GM23338 (cell line): ENCODE data around the gene KDSR. TPM values are rescaled to one million over a fixed set of nuclear protein-coding genes. Genes with fewer than 3 reads are reported as not detected.

ENCODE experiments used
- ATAC-seq: fragments of 200-7000 bp; cut with Tn5 transposase; 3 replicates; pipeline ENCODE4 v1.9.1; 2020
- DNase-seq: peaks from one replicate; pipeline ENCODE4 v3.0.0-alpha.2; 2015; ENCODE audit warnings: low spot score
- H2AFZ ChIP-seq: fragments of 200-600 bp; sonication (generic); 2 replicates; pipeline ENCODE4 v1.8.0; 2016; ENCODE audit warnings: antibody characterized with exemption, mild to moderate bottlenecking, moderate library complexity
- H3F3A ChIP-seq: fragments of 200-600 bp; sonication (generic); replicated peaks from 2 replicates; pipeline ENCODE4 v1.8.0; 2017; ENCODE audit warnings: antibody characterized with exemption, mixed run types, low read depth
- H3K27ac ChIP-seq: fragments of 200-600 bp; sonication (generic); 2 replicates; pipeline ENCODE4 v1.6.1; 2016; ENCODE audit warnings: low read depth
- H3K27me3 ChIP-seq: fragments of 200-600 bp; sonication (generic); 2 replicates; pipeline ENCODE4 v1.8.0; 2016; ENCODE audit warnings: mild to moderate bottlenecking, mixed run types, moderate library complexity; ENCODE audit not compliant: insufficient read depth
- H3K36me3 ChIP-seq: fragments of 200-600 bp; sonication (generic); 2 replicates; pipeline ENCODE4 v1.8.0; 2016; ENCODE audit warnings: mild to moderate bottlenecking; ENCODE audit not compliant: insufficient read depth
- H3K4me1 ChIP-seq: fragments of 200-600 bp; sonication (generic); 2 replicates; pipeline ENCODE4 v1.8.0; 2016; ENCODE audit warnings: mild to moderate bottlenecking, moderate library complexity; ENCODE audit not compliant: insufficient read depth
- H3K4me2 ChIP-seq: fragments of 200-600 bp; sonication (generic); 2 replicates; pipeline ENCODE4 v1.7.1; 2017; ENCODE audit warnings: mixed run types
- H3K4me3 ChIP-seq: fragments of 200-600 bp; sonication (generic); 2 replicates; pipeline ENCODE4 v1.6.1; 2016; ENCODE audit warnings: mixed run types
- H3K79me2 ChIP-seq: fragments of 200-600 bp; sonication (generic); replicated peaks from 2 replicates; pipeline ENCODE4 v1.8.0; 2017; ENCODE audit warnings: mild to moderate bottlenecking; ENCODE audit not compliant: insufficient read depth
- H3K9me2 ChIP-seq: fragments of 200-600 bp; sonication (generic); 2 replicates; pipeline ENCODE4 v1.8.0; 2017; ENCODE audit not compliant: insufficient read depth
- H4K20me1 ChIP-seq: fragments of 200-600 bp; sonication (generic); replicated peaks from 2 replicates; pipeline ENCODE4 v1.8.0; 2017; ENCODE audit warnings: mild to moderate bottlenecking; ENCODE audit not compliant: insufficient read depth
- H3K27ac Mint-ChIP-seq: 2 replicates; pipeline ENCODE4 v1.8.0; 2020; ENCODE audit warnings: inconsistent platforms, mild to moderate bottlenecking, moderate library complexity, mixed read lengths
- H3K27me3 Mint-ChIP-seq: 3 replicates; pipeline ENCODE4 v1.8.0; 2022; ENCODE audit warnings: low read depth, mild to moderate bottlenecking, moderate library complexity, mixed read lengths, inconsistent platforms; ENCODE audit not compliant: insufficient read depth, poor library complexity
- H3K36me3 Mint-ChIP-seq: 3 replicates; pipeline ENCODE4 v1.8.0; 2021; ENCODE audit warnings: low read depth, mild to moderate bottlenecking, inconsistent platforms, moderate library complexity, mixed read lengths
- H3K4me1 Mint-ChIP-seq: 3 replicates; pipeline ENCODE4 v1.8.0; 2020; ENCODE audit warnings: mild to moderate bottlenecking, inconsistent platforms, mixed read lengths
- H3K4me3 Mint-ChIP-seq: 3 replicates; pipeline ENCODE4 v1.8.0; 2021; ENCODE audit warnings: moderate library complexity, mild to moderate bottlenecking, inconsistent platforms, mixed read lengths
- H3K9me3 Mint-ChIP-seq: 3 replicates; pipeline ENCODE4 v1.8.0; 2020; ENCODE audit warnings: moderate library complexity, mild to moderate bottlenecking, inconsistent platforms, mixed read lengths
- CREB1 ChIP-seq: fragments of 250-450 bp; sonication (Bioruptor Pico); IDR thresholded peaks from 2 replicates; pipeline ENCODE4 v1.5.0; 2020; ENCODE audit warnings: low read depth, mild to moderate bottlenecking, moderate library complexity
- EZH2phosphoT487 ChIP-seq: fragments of 200-600 bp; sonication (generic); IDR thresholded peaks from one replicate; pipeline ENCODE4 v1.8.1; 2018; ENCODE audit warnings: antibody characterized with exemption; ENCODE audit not compliant: unreplicated experiment
- JUNB ChIP-seq: IDR thresholded peaks from one replicate; pipeline ENCODE4 v1.6.1; 2016; ENCODE audit warnings: antibody characterized with exemption; ENCODE audit not compliant: unreplicated experiment
- NANOG ChIP-seq: IDR thresholded peaks from 2 replicates; pipeline ENCODE4 v1.6.1; 2016; ENCODE audit warnings: antibody characterized with exemption, borderline replicate concordance
- POLR2AphosphoS5 ChIP-seq: IDR thresholded peaks from 2 replicates; pipeline ENCODE4 v1.6.1; 2016; ENCODE audit warnings: antibody characterized with exemption, low read depth
- STAT1 ChIP-seq: IDR thresholded peaks from one replicate; pipeline ENCODE4 v1.6.1; 2016; ENCODE audit warnings: antibody characterized with exemption; ENCODE audit not compliant: unreplicated experiment
- ZNF114 ChIP-seq: fragments of 250-450 bp; sonication (Bioruptor Pico); IDR thresholded peaks from 2 replicates; pipeline ENCODE4 v1.5.0; 2020; ENCODE audit warnings: mild to moderate bottlenecking, moderate library complexity
- ZNF331 ChIP-seq: fragments of 250-450 bp; sonication (Bioruptor Pico); IDR thresholded peaks from 2 replicates; pipeline ENCODE4 v1.5.0; 2020; ENCODE audit warnings: low read depth, mild to moderate bottlenecking, moderate library complexity
- polyA plus RNA-seq: library from polyadenylated mRNA; unstranded; fragments of >200 nt; fragmentation: Nextera tagmentation; extraction: Ambion mirVana; gene quantifications from 2 replicates; pipeline ENCODE4 v1.2.1, GENCODE V29; 2016
- total RNA-seq: library from RNA; depleted of rRNA; stranded (reverse); fragments of >200 nt; shearing (Covaris generic); gene quantifications from 2 replicates; pipeline ENCODE4 v1.2.3, GENCODE V29; 2014
- TF ChIP-seq, protein P1 (sequence below): fragments of 250-450 bp; sonication (Bioruptor Pico); IDR thresholded peaks from 2 replicates; pipeline ENCODE4 v1.5.0; 2020; ENCODE audit warnings: mild to moderate bottlenecking, moderate library complexity
- TF ChIP-seq, protein P2 (sequence below), 2 experiments: fragments of 200-600 bp in 1 of 2; sonication (generic) in 1 of 2; conservative IDR thresholded peaks; 2 replicates each; pipeline versions ENCODE4 v1.5.1 to v1.6.1; 2016 to 2017; ENCODE audit warnings: antibody characterized with exemption in 2 of 2, low read depth in 2 of 2, mild to moderate bottlenecking in 2 of 2, moderate library complexity in 1 of 2
- TF ChIP-seq, protein P3 (sequence below): IDR thresholded peaks from one replicate; pipeline ENCODE4 v1.6.1; 2018; ENCODE audit warnings: antibody characterized with exemption; ENCODE audit not compliant: unreplicated experiment

Gene KDSR
- total and polyA plus RNA-seq, 2 experiments from 2014 or later: 23.7 to 36.3 TPM

DNA sequence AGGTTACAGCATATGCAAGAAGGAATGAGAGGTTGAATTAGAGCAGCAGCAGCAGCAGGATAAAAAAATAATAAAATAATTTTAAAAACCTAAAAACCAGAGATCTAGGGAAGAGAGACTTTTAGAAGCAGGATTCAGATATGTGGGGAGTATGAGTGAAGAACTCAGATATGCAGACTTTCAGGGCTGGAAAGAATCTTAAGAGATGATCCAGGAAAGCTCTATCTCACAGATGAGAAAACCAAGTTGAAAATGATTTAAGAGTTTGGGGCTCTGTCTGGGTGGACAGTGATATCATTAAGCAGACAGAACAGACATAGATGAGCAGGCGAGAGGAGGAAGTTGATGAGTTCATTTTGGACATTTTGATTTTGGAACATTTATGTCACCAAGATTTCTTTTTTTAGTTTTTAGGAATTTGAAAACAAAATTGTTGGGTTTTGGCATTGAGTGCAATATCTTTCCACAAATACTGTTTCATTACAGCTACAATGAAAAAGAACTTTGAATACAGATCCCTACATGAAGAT lies 79.2 kb downstream of the KDSR start:
- Mint-ChIP-seq H3K36me3 (no peaks in the 10 kb centered on the region), H3K27ac (no peak overlapping the region), H3K4me1 (peaks cover 23% of the 10 kb centered on the region), H3K4me3 (no peak overlapping the region), H3K9me3 (no peaks in the 10 kb centered on the region), H3K27me3 (no peaks in the 10 kb centered on the region)
- TF ChIP-seq CREB1 (no peak), ZNF114 (CRISPR knock-in tag) (no peak), EZH2phosphoT487 (no peak), STAT1 (no peak)
- no peak for DNase-seq
- Histone ChIP-seq H3K36me3 (no peaks in the 10 kb centered on the region), H3K79me2 (no peaks in the 10 kb centered on the region), H3K27ac (no peak overlapping the region), H3K27me3 (no peaks in the 10 kb centered on the region), H3F3A (no peaks in the 10 kb centered on the region), H2AFZ (no peak overlapping the region), H4K20me1 (no peaks in the 10 kb centered on the region), H3K4me1 (peaks cover 3% of the 10 kb centered on the region; the same call in 1 of the 2 replicates), H3K9me2 (peaks cover 10% of the 10 kb centered on the region), H3K4me3 (no peak overlapping the region), H3K4me2 (no peak overlapping the region)
- no peak for ATAC-seq

DNA sequence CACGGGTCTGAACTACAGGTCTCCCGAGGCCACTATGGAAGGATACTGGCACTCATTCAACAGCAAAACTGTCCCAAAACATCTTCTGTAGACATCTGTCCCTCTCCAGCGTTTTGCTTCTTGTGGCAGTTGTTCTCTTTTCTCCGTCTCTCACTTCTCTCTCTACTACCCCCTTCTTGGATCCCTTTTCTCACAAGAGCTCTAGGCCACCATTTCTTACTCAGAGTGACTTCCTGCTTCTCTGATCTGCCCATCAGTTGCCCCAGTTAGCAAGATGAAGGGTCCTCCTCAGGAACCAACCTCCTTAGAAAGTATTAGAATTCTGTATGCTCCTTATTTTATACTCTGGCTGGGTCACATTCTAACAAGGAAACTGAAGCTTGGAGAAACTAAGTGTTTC lies 80.1 kb downstream of the KDSR start:
- Histone ChIP-seq H3K9me2 (peaks cover 5% of the 10 kb centered on the region; the same call in 1 of the 2 replicates), H3K4me3 (no peak overlapping the region), H3K36me3 (no peaks in the 10 kb centered on the region), H3F3A (no peaks in the 10 kb centered on the region), H3K4me1 (peaks cover 3% of the 10 kb centered on the region; the same call in 1 of the 2 replicates), H3K79me2 (no peaks in the 10 kb centered on the region), H3K27me3 (no peaks in the 10 kb centered on the region), H4K20me1 (no peaks in the 10 kb centered on the region), H3K27ac (no peak overlapping the region), H3K4me2 (no peak overlapping the region), H2AFZ (no peak overlapping the region)
- H3K4me3 Mint-ChIP-seq: no peak overlapping the region
- no peaks in the 10 kb centered on the region for H3K9me3 Mint-ChIP-seq
- H3K4me1 Mint-ChIP-seq: peaks cover 23% of the 10 kb centered on the region
- H3K36me3 Mint-ChIP-seq: no peaks in the 10 kb centered on the region
- H3K27ac Mint-ChIP-seq: no peak overlapping the region
- DNase-seq: no peak
- H3K27me3 Mint-ChIP-seq: no peaks in the 10 kb centered on the region
- ATAC-seq: no peak
- TF ChIP-seq ZNF331 (CRISPR knock-in tag): no peak
- TF ChIP-seq, protein P1, sequence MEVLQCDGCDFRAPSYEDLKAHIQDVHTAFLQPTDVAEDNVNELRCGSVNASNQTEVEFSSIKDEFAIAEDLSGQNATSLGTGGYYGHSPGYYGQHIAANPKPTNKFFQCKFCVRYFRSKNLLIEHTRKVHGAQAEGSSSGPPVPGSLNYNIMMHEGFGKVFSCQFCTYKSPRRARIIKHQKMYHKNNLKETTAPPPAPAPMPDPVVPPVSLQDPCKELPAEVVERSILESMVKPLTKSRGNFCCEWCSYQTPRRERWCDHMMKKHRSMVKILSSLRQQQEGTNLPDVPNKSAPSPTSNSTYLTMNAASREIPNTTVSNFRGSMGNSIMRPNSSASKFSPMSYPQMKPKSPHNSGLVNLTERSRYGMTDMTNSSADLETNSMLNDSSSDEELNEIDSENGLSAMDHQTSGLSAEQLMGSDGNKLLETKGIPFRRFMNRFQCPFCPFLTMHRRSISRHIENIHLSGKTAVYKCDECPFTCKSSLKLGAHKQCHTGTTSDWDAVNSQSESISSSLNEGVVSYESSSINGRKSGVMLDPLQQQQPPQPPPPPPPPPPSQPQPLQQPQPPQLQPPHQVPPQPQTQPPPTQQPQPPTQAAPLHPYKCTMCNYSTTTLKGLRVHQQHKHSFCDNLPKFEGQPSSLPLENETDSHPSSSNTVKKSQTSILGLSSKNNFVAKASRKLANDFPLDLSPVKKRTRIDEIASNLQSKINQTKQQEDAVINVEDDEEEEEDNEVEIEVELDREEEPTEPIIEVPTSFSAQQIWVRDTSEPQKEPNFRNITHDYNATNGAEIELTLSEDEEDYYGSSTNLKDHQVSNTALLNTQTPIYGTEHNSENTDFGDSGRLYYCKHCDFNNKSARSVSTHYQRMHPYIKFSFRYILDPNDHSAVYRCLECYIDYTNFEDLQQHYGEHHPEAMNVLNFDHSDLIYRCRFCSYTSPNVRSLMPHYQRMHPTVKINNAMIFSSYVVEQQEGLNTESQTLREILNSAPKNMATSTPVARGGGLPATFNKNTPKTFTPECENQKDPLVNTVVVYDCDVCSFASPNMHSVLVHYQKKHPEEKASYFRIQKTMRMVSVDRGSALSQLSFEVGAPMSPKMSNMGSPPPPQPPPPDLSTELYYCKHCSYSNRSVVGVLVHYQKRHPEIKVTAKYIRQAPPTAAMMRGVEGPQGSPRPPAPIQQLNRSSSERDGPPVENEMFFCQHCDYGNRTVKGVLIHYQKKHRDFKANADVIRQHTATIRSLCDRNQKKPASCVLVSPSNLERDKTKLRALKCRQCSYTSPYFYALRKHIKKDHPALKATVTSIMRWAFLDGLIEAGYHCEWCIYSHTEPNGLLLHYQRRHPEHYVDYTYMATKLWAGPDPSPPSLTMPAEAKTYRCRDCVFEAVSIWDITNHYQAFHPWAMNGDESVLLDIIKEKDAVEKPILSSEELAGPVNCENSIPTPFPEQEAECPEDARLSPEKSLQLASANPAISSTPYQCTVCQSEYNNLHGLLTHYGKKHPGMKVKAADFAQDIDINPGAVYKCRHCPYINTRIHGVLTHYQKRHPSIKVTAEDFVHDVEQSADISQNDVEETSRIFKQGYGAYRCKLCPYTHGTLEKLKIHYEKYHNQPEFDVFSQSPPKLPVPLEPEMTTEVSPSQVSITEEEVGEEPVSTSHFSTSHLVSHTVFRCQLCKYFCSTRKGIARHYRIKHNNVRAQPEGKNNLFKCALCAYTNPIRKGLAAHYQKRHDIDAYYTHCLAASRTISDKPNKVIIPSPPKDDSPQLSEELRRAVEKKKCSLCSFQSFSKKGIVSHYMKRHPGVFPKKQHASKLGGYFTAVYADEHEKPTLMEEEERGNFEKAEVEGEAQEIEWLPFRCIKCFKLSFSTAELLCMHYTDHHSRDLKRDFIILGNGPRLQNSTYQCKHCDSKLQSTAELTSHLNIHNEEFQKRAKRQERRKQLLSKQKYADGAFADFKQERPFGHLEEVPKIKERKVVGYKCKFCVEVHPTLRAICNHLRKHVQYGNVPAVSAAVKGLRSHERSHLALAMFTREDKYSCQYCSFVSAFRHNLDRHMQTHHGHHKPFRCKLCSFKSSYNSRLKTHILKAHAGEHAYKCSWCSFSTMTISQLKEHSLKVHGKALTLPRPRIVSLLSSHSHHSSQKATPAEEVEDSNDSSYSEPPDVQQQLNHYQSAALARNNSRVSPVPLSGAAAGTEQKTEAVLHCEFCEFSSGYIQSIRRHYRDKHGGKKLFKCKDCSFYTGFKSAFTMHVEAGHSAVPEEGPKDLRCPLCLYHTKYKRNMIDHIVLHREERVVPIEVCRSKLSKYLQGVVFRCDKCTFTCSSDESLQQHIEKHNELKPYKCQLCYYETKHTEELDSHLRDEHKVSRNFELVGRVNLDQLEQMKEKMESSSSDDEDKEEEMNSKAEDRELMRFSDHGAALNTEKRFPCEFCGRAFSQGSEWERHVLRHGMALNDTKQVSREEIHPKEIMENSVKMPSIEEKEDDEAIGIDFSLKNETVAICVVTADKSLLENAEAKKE (CRISPR knock-in tag): no peak
- no peak for TF ChIP-seq POLR2AphosphoS5
- no peak for TF ChIP-seq NANOG
- TF ChIP-seq ZNF114 (CRISPR knock-in tag): no peak
- TF ChIP-seq JUNB: no peak
- TF ChIP-seq EZH2phosphoT487: no peak
- TF ChIP-seq, protein P2, sequence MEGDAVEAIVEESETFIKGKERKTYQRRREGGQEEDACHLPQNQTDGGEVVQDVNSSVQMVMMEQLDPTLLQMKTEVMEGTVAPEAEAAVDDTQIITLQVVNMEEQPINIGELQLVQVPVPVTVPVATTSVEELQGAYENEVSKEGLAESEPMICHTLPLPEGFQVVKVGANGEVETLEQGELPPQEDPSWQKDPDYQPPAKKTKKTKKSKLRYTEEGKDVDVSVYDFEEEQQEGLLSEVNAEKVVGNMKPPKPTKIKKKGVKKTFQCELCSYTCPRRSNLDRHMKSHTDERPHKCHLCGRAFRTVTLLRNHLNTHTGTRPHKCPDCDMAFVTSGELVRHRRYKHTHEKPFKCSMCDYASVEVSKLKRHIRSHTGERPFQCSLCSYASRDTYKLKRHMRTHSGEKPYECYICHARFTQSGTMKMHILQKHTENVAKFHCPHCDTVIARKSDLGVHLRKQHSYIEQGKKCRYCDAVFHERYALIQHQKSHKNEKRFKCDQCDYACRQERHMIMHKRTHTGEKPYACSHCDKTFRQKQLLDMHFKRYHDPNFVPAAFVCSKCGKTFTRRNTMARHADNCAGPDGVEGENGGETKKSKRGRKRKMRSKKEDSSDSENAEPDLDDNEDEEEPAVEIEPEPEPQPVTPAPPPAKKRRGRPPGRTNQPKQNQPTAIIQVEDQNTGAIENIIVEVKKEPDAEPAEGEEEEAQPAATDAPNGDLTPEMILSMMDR (conservative IDR thresholded peaks at IDR 0.05; ENCODE audit: low read depth in 2 of 2): no peak
- TF ChIP-seq, protein P3, sequence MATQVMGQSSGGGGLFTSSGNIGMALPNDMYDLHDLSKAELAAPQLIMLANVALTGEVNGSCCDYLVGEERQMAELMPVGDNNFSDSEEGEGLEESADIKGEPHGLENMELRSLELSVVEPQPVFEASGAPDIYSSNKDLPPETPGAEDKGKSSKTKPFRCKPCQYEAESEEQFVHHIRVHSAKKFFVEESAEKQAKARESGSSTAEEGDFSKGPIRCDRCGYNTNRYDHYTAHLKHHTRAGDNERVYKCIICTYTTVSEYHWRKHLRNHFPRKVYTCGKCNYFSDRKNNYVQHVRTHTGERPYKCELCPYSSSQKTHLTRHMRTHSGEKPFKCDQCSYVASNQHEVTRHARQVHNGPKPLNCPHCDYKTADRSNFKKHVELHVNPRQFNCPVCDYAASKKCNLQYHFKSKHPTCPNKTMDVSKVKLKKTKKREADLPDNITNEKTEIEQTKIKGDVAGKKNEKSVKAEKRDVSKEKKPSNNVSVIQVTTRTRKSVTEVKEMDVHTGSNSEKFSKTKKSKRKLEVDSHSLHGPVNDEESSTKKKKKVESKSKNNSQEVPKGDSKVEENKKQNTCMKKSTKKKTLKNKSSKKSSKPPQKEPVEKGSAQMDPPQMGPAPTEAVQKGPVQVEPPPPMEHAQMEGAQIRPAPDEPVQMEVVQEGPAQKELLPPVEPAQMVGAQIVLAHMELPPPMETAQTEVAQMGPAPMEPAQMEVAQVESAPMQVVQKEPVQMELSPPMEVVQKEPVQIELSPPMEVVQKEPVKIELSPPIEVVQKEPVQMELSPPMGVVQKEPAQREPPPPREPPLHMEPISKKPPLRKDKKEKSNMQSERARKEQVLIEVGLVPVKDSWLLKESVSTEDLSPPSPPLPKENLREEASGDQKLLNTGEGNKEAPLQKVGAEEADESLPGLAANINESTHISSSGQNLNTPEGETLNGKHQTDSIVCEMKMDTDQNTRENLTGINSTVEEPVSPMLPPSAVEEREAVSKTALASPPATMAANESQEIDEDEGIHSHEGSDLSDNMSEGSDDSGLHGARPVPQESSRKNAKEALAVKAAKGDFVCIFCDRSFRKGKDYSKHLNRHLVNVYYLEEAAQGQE: no peak
- no peak for TF ChIP-seq CREB1
- TF ChIP-seq STAT1: no peak
